ENCODE measurements around the gene BCAR1. TPM values are rescaled to one million over a fixed set of nuclear protein-coding genes. Genes with fewer than 3 reads are reported as not detected.
"Not testable (repeated sequence)": the region's sequence is repeated elsewhere in the genome, so short reads cannot be mapped to it uniquely, and the experiment has no call there.

BCAR1 gene
- total RNA-seq, 1 donor from 2014 or later = 78.3 TPM

GRCh38 chr16:75271441-75272096 is 20.1 kb upstream of the BCAR1 start:
- no peak for DNase-seq (ENCODE audit: low read depth in 2 of 2)

GRCh38 chr16:75269358-75269757 is 17.9 kb upstream of the BCAR1 start:
- not testable (repeated sequence) for DNase-seq (ENCODE audit: low read depth in 2 of 2)

- peak in 1 of 2 donors; percentile 73 for DNase-seq (ENCODE audit: low read depth in 2 of 2)
Observed at GRCh38 chr16:75267631-75268264, 16.3 kb upstream of the BCAR1 start.

- no peak for DNase-seq (ENCODE audit: low read depth in 2 of 2)
Observed at GRCh38 chr16:75266738-75267630, 15.6 kb upstream of the BCAR1 start.

GRCh38 chr16:75265911-75266701 is 14.7 kb upstream of the BCAR1 start:
- peak in 1 of 2 donors; percentile 63 for DNase-seq (ENCODE audit: low read depth in 2 of 2)

- peak in 1 of 2 donors; percentile 46 for DNase-seq (ENCODE audit: low read depth in 2 of 2)
Observed at GRCh38 chr16:75264999-75265910, 13.8 kb upstream of the BCAR1 start.

- DNase-seq (ENCODE audit: low read depth in 2 of 2) = peak in 1 of 2 donors; percentile 73
Observed at GRCh38 chr16:75264457-75264998, 13.1 kb upstream of the BCAR1 start.

- peak in 1 of 2 donors; percentile 69 for DNase-seq (ENCODE audit: low read depth in 2 of 2)
Observed at GRCh38 chr16:75263963-75264445, 12.6 kb upstream of the BCAR1 start.

- DNase-seq (ENCODE audit: low read depth in 2 of 2) = no peak
Observed at GRCh38 chr16:75263291-75263962, 12.0 kb upstream of the BCAR1 start.

GRCh38 chr16:75262800-75263127 is 11.3 kb upstream of the BCAR1 start:
- DNase-seq (ENCODE audit: low read depth in 2 of 2) = no peak

GRCh38 chr16:75262104-75262799 is 10.8 kb upstream of the BCAR1 start:
- DNase-seq (ENCODE audit: low read depth in 2 of 2) = peak in 1 of 2 donors; percentile 62

- no peak for DNase-seq (ENCODE audit: low read depth in 2 of 2)
Observed at GRCh38 chr16:75261590-75262078, 10.2 kb upstream of the BCAR1 start.

GRCh38 chr16:75260851-75261589 is 9.6 kb upstream of the BCAR1 start:
- DNase-seq (ENCODE audit: low read depth in 2 of 2) = no peak

- no peak for DNase-seq (ENCODE audit: low read depth in 2 of 2)
Observed at GRCh38 chr16:75258807-75259141, 7.3 kb upstream of the BCAR1 start.

- DNase-seq (ENCODE audit: low read depth in 2 of 2) = no peak
Observed at GRCh38 chr16:75257886-75258806, 6.7 kb upstream of the BCAR1 start.

GRCh38 chr16:75256696-75257343 is 5.4 kb upstream of the BCAR1 start:
- peak; percentile 54 to 79 for DNase-seq (ENCODE audit: low read depth in 2 of 2)
